SK-N-MC (cell line): ENCODE data around the gene BCAM.

Experiments
- EZH2 ChIP-seq: fragments of 200-600 bp; sonication (generic); IDR thresholded peaks from one replicate; pipeline ENCODE4 v1.6.1; 2017; ENCODE audit warnings: antibody characterized with exemption
- POLR2AphosphoS5 ChIP-seq: IDR thresholded peaks from 2 replicates; pipeline ENCODE4 v1.6.1; 2012; ENCODE audit warnings: mild to moderate bottlenecking, low read depth, low read length, borderline replicate concordance

GRCh38 chr19:44813841-44814470 is 5.1 kb downstream of the BCAM start:
- TF ChIP-seq EZH2, result no peak
- TF ChIP-seq POLR2AphosphoS5, result no peak
